LoVo (cell line): ENCODE results near the gene OCEL1.

Experiments used
- DNase-seq: peaks from one replicate; pipeline ENCODE4 v3.0.0-alpha.2; 2016; ENCODE audit warnings: low spot score

OCEL1 gene

GRCh38 chr19:17240062-17240752 is 14.2 kb downstream of the OCEL1 start:
- DNase-seq = no peak

DNA sequence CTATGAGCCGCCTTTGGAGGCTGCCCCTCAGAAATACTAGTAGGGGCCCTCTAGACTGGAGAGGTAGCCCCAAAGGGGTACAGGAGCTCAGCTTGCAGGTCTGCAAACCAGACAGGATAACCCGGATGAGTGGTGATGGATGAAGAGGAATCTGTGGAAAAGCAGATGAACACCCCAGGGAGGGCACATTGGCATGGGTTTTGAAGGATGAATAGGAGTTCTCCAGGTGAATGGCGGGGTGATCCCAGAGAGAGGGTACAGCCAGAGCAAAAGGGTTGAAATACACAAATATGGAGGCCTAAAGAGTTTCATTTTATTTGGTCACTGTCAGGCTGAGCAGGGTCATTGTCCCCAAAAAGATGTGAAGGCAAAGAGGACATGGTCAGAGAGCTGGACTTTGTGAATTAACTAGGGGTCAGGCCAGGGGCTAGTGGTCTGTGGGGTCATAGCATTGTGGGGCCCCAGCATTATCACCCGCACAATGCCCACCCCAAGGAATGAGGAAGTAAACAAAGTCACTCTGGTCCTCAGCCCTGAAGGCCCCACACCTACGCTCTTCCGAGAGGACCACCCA is 14.9 kb downstream of the OCEL1 start:
- no peak for DNase-seq

DNA sequence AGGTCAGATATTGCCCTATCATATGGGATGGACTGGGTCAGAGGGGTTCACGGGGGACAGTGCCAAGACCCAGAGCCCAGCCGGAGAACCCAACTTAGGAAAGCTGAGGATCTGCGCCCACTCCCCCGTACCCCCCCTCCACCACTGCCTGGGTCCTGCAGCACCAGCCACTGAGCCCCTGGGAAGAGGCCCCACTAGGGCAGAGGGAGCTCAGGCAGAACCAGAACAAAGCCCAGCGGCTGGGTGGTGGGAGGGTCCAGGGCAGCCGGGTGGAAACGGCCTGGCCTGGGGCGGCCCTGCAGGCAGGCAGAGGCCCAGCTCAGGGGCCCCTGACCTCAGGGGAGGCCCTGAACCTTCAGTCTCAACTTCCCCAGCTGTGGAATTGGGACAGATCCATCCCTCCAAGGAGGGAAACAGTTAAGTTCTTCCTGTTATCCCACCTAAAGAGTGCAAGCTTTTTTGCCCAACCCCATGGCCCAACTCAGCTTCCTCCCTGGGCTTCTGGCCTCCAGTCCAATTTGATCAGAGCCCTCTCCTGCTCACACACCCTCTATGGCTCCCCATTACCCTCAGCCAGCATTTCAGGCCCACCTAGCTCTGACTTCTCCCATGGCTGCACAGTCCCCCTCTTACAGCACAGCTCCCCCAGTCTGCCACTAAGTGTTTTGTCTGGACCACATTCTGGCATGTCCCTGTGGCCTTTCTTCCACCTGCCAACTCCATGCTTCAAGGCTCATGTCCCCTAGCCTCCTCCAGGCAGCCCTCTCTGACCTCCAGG is 16.6 kb downstream of the OCEL1 start:
- DNase-seq = no peak

DNA sequence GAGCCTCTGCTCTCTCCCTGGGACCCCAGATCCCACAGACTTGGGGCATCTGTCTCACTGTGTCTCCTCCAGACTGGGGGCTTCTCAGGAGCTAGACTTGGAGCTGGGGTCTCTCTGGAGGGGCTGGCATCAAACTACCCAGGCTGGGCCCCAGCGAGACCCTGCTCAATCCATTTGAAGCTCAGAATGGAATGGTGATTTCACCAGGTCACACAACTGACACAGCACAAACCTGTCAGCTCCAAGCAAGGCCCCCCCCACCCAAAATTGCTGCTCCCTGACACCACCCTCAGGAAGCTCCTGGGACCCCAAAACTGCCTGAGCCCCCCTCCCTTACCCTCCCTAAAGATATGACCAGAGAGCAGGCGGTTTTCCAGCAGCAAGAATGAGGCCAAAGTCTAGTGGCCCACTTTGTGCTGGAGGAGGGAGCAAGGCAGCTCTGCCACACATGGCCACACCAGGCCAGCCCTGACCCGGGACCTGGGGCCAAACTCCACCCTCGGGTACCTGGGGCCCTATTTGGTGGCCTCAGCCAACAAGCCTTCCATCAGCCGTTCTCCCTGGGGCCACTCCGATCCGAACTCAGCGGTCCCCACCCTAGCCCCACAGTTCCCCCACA is 17.3 kb downstream of the OCEL1 start:
- DNase-seq = no peak

- no peak for DNase-seq
Observed at GRCh38 chr19:17243830-17244617, 18.0 kb downstream of the OCEL1 start.

- DNase-seq = no peak
Observed at GRCh38 chr19:17244618-17245534, 18.9 kb downstream of the OCEL1 start.

DNA sequence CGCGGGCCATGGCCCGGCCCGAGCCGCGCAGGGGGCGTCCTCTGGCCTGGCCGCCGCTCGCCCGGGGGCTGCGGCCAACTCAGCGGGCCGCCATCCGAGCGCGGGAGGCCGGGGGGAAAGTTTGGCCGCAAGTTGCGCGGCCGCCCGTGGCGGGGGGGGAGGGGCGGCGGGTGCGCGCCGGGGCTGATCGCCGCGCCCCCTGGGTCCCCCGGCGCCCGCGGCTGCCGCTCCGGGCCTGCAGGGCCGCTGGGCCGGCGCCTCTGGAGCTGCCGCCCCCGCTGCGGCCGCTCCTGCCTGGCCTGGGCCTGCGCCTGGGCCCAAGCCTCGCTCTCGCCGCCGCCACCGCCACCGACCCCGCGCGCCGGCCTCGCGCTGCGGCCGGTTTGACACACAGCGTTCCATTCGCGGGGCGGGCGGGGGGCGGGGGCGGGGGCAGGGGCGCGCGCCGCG is 19.5 kb downstream of the OCEL1 start, which contains the start of gene NR2F6:
Gene NR2F6 (minus strand): TSS at position 385 of the 450 bp plus-strand sequence. CDS start 699 bp downstream, outside the sequence.
- no peak for DNase-seq

DNA sequence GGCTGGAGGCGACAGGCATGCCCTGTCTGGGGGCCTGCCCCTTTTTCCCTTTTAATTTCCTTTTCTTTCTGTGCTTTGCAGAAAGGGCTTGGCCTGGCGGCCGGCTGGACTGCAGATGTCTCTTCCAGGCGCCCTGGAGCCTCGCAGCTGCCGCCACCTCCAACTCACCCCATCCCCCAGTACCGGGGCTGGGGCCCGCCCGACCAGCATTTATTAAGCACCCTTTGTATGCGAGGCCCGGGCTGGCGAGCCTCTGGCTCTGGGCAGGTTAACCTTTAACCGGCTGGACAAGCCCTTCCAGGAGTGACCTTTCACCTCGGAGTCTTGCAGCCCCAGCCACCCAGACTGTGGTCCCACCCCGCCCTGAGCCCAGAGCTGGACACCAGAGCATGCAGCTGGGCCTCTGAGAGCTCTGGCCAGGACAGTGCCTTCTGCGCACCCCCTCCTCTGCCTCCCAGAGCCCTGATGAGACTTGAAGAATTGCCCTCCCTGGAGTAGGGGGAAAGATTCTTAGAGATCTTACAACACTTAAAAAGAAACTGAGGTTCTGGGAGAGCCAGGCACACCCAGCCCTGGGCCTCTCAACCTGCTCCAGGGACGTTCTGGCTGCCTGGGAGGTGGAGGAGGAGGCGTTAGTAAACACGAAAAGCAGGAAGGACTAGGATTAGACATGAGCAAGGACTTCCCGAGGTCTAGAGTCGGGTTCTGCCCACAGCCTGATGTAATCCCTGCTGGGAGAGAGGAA is 20.8 kb downstream of the OCEL1 start:
- no peak for DNase-seq

- no peak for DNase-seq
Observed at GRCh38 chr19:17248011-17248776, 22.2 kb downstream of the OCEL1 start.

GRCh38 chr19:17249887-17250548 is 24.0 kb downstream of the OCEL1 start:
- DNase-seq = no peak

DNA sequence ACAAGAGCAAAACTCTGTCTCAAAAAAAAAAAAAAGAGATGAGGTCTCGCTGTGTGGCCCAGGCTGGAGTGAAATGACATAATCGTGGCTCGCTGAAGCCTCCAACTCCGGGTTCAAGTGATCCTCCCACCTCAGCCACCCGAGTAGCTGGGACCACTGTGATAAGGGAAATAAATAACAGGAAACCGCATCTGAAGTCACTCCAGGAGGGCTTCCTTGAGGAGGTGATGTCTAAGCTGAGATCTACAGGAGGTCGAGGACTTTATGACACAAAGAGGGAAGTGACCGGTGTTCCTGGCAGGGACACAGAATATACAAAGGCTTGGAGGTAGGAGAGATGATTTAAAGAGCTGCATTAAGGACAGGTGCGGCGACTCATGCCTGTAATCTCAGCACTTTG is 28.6 kb downstream of the OCEL1 start:
- DNase-seq = no peak

DNA sequence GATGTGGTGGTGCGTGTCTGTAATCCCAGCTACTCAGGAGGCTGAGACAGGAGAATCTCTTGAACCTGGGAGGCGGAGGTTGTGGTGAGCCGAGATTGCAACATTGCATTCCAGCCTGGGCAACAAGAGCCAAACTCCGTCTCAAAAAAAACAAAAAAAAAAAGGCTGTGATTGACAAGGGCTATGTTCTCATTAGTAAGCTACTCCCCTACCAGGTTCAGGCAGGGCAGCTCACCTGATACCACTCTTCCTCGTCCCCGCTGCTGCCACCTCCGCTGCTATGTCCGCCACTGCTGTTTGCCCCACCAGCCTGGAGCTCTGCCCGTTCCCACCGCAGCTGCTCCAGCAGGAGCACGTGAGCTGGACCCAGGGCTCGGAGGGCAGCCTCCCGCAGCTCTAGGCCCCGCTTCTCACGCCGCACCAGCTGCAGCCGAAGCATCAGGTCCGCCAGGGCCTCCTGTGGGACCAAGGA is 29.2 kb downstream of the OCEL1 start:
- DNase-seq = no peak

DNA sequence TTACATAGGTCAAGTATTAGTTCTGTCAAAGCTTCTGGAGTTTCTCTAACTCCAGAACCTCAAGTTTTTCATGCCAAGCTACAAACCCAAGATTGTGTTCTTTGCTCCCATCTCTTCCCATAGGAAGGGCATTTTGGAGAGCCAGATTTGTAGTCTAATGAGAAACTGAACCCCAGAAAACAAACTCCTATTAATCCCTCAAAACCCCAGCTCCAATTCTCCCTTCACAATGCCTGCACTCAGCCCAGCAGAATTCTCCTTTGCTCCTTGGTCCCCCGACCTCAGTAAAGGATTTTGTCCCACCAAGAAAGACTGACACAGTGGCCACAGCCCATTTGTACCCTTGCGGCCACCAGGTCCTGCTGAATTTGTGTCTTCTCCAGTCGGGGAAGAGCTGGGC is 30.1 kb downstream of the OCEL1 start:
- DNase-seq = no peak

- no peak for DNase-seq
Observed at GRCh38 chr19:17259118-17259780, 33.2 kb downstream of the OCEL1 start.

- no peak for DNase-seq
Observed at GRCh38 chr19:17259934-17260333, 33.9 kb downstream of the OCEL1 start.

- DNase-seq = peak; percentile 88
Observed at GRCh38 chr19:17260842-17261325, 34.9 kb downstream of the OCEL1 start.

- DNase-seq = no peak
Observed at GRCh38 chr19:17262557-17262956, 36.5 kb downstream of the OCEL1 start.
